Suprapubic skin (tissue), 4 donors: ENCODE measurements around the gene STIM2. TPM values are rescaled to one million over a fixed set of nuclear protein-coding genes. Genes with fewer than 3 reads are reported as not detected.

Experiments
- DNase-seq, 2 donors: peaks; one replicate each; pipeline ENCODE4 v3.0.0-alpha.2; 2019; ENCODE audit warnings: low spot score in 2 of 2
- H3K27ac ChIP-seq: fragments of 200-600 bp; sonication (generic); one replicate; pipeline ENCODE4 v1.5.1; 2019
- H3K27me3 ChIP-seq: fragments of 200-600 bp; sonication (generic); one replicate; pipeline ENCODE4 v1.5.1; 2019
- H3K36me3 ChIP-seq: fragments of 200-600 bp; sonication (generic); one replicate; pipeline ENCODE4 v1.5.1; 2019
- H3K4me1 ChIP-seq: fragments of 200-600 bp; sonication (generic); one replicate; pipeline ENCODE4 v1.5.1; 2019
- H3K4me3 ChIP-seq: fragments of 200-600 bp; sonication (generic); one replicate; pipeline ENCODE4 v1.5.1; 2019; ENCODE audit warnings: mild to moderate bottlenecking
- H3K9me3 ChIP-seq: fragments of 200-600 bp; sonication (generic); one replicate; pipeline ENCODE4 v1.5.1; 2019
- CTCF ChIP-seq, 2 donors: fragments of 200-600 bp in 1 of 2; fragments of 450-650 bp in 1 of 2; sonication (generic) in 1 of 2; IDR thresholded peaks; one replicate each; pipeline ENCODE4 v1.5.1; 2016 to 2019; ENCODE audit warnings: antibody characterized with exemption in 2 of 2, mild to moderate bottlenecking in 1 of 2, moderate library complexity in 1 of 2
- EP300 ChIP-seq: sonication (generic); formaldehyde crosslinking; IDR thresholded peaks from one replicate; pipeline ENCODE4 v1.6.1; 2017; ENCODE audit warnings: antibody characterized with exemption
- POLR2A ChIP-seq, 2 donors: fragments of 450-650 bp; IDR thresholded peaks; one replicate each; pipeline ENCODE4 v1.6.1; 2017; ENCODE audit warnings: antibody characterized with exemption in 2 of 2, mild to moderate bottlenecking in 2 of 2, moderate library complexity in 2 of 2
- POLR2AphosphoS5 ChIP-seq, 3 donors: sonication (generic); formaldehyde crosslinking; IDR thresholded peaks; one replicate each; pipeline ENCODE4 v1.6.1; 2017; ENCODE audit warnings: antibody characterized with exemption in 3 of 3
- WGBS: methylation state at CpG from one replicate; pipeline ENCODE4 v1.1.5; 2018; 5-methylcytosine and 5-hydroxymethylcytosine counted together
- total RNA-seq, 4 donors: library from RNA; depleted of rRNA; stranded (reverse); fragments of >200 nt; gene quantifications; one replicate each; pipeline ENCODE4 v1.1.0, GENCODE V29; 2016

Gene STIM2
- total RNA-seq, 4 donors from 2014 or later, result 20.2 to 37.3 (median 27.5) TPM

GRCh38 chr4:27056281-27056680 lies 195.6 kb downstream of the STIM2 start:
- TF ChIP-seq POLR2A (IDR thresholded peaks at IDR 0.05) (no peak), EP300 (no peak), CTCF (IDR thresholded peaks at IDR 0.05) (no peak), POLR2AphosphoS5 (IDR thresholded peaks at IDR 0.05) (no peak)
- 91% methylated on average over 16 of the region's 16 CpGs for WGBS
- Histone ChIP-seq H3K4me3 (no peak overlapping the region), H3K9me3 (no peaks in the 10 kb centered on the region), H3K27me3 (peaks cover 3% of the 10 kb centered on the region), H3K27ac (no peak overlapping the region), H3K36me3 (no peaks in the 10 kb centered on the region), H3K4me1 (no peaks in the 10 kb centered on the region)
- no peak for DNase-seq

- DNase-seq, result no peak
- H3K27ac ChIP-seq, result no peak overlapping the region
- WGBS, result 77% methylated on average over 10 of the region's 10 CpGs
- no peaks in the 10 kb centered on the region for H3K9me3 ChIP-seq
- no peaks in the 10 kb centered on the region for H3K4me1 ChIP-seq
- TF ChIP-seq POLR2AphosphoS5 (IDR thresholded peaks at IDR 0.05) (no peak), CTCF (IDR thresholded peaks at IDR 0.05) (no peak), EP300 (no peak), POLR2A (IDR thresholded peaks at IDR 0.05) (no peak)
- H3K27me3 ChIP-seq, result peaks cover 3% of the 10 kb centered on the region
- no peak overlapping the region for H3K4me3 ChIP-seq
- no peaks in the 10 kb centered on the region for H3K36me3 ChIP-seq
Measured at GRCh38 chr4:27057053-27057452, 196.4 kb downstream of the STIM2 start.

GRCh38 chr4:27057662-27058061 lies 197.0 kb downstream of the STIM2 start:
- no peaks in the 10 kb centered on the region for H3K4me1 ChIP-seq
- WGBS, result 92% methylated on average over 6 of the region's 6 CpGs
- no peak for DNase-seq
- no peak overlapping the region for H3K4me3 ChIP-seq
- no peaks in the 10 kb centered on the region for H3K36me3 ChIP-seq
- peaks cover 3% of the 10 kb centered on the region for H3K27me3 ChIP-seq
- H3K9me3 ChIP-seq, result no peaks in the 10 kb centered on the region
- TF ChIP-seq CTCF (IDR thresholded peaks at IDR 0.05) (no peak), EP300 (no peak), POLR2AphosphoS5 (IDR thresholded peaks at IDR 0.05) (no peak), POLR2A (IDR thresholded peaks at IDR 0.05) (no peak)
- H3K27ac ChIP-seq, result no peak overlapping the region

GRCh38 chr4:27058819-27059406 lies 198.3 kb downstream of the STIM2 start:
- H3K9me3 ChIP-seq, result no peaks in the 10 kb centered on the region
- H3K4me3 ChIP-seq, result no peak overlapping the region
- WGBS, result 42% methylated on average over 5 of the region's 5 CpGs
- no peak for DNase-seq
- peaks cover 3% of the 10 kb centered on the region for H3K27me3 ChIP-seq
- TF ChIP-seq POLR2AphosphoS5 (IDR thresholded peaks at IDR 0.05), result no peak
- TF ChIP-seq POLR2A (IDR thresholded peaks at IDR 0.05), result no peak
- no peak for TF ChIP-seq CTCF (IDR thresholded peaks at IDR 0.05)
- TF ChIP-seq EP300, result no peak
- H3K4me1 ChIP-seq, result no peaks in the 10 kb centered on the region
- no peak overlapping the region for H3K27ac ChIP-seq
- no peaks in the 10 kb centered on the region for H3K36me3 ChIP-seq

- H3K27ac ChIP-seq, result no peak overlapping the region
- peaks cover 3% of the 10 kb centered on the region for H3K27me3 ChIP-seq
- no peak overlapping the region for H3K4me3 ChIP-seq
- WGBS, result 46% methylated on average over 5 of the region's 5 CpGs
- DNase-seq, result no peak
- no peaks in the 10 kb centered on the region for H3K36me3 ChIP-seq
- no peaks in the 10 kb centered on the region for H3K9me3 ChIP-seq
- no peak for TF ChIP-seq EP300
- no peak for TF ChIP-seq POLR2A (IDR thresholded peaks at IDR 0.05)
- no peak for TF ChIP-seq CTCF (IDR thresholded peaks at IDR 0.05)
- no peak for TF ChIP-seq POLR2AphosphoS5 (IDR thresholded peaks at IDR 0.05)
- H3K4me1 ChIP-seq, result no peaks in the 10 kb centered on the region
Measured at GRCh38 chr4:27059446-27059845, 198.8 kb downstream of the STIM2 start.
